HG03521 (cell line): ENCODE data around the gene LGI2.

Experiments used
- ATAC-seq: cut with Tn5 transposase; IDR thresholded peaks from one replicate; pipeline ENCODE4 v1.9.1; 2021; ENCODE audit warnings: mild to moderate bottlenecking, moderate library complexity; ENCODE audit not compliant: unreplicated experiment

Gene LGI2

DNA sequence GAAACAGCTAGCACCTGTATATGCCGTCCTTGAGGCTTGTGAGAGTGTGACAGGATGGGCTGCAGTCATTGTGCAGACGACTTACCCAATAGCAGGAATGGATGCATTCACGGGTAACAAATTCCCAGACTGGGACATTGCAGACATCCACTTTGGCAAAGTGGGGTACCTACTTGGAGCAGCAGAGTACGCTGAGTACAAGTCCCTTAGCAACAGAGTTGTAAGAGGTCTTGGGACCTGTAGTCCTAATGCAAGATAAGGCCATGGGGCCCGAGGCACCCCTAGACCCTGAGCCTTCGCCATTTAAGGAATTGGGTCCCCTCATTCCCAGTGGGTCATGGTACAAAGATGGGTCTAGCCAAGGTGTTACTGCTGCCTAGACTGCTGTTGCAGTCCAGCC lies 62.5 kb downstream of the LGI2 start:
- ATAC-seq = no peak

GRCh38 chr4:24967346-24967745 lies 63.4 kb downstream of the LGI2 start:
- ATAC-seq = no peak

DNA sequence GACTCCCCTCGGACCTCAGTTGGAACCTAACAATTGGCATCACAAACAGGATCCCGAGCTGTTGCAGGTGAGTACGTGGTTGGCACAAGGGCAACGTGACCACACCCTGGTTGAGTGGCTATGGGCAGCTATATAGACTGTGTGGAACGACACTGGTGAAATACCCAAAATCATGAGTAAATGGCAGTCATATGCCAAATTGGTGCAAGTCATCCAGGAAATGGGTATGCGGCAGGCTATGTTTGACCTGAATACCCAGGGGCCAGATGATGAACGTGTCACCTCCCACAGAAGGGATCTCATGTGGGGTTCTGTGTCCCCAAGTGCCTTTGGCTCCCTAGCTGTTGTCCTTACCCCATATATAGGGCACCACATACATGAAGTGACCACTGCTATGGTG lies 64.7 kb downstream of the LGI2 start:
- ATAC-seq = no peak

DNA sequence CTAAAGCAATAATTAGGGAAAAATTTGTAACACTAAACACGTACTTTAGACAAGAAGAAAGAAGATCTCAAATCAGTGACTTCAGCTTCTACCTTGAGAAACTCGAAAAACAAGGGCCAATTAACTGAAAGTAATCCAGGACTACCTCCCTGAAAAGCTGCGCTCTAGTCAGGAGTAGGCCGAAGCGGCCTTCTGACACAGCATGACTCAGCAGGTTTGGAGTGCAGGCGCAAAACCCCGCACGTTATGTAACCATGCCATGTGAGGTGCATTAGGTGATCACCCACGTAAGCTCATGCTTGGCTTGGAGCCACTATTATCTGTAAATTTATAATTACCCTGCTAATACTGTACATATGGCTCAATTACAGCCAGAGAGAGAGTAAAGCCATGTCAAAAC lies 65.1 kb downstream of the LGI2 start:
- no peak for ATAC-seq

GRCh38 chr4:24963277-24963676 lies 67.5 kb downstream of the LGI2 start:
- no peak for ATAC-seq

DNA sequence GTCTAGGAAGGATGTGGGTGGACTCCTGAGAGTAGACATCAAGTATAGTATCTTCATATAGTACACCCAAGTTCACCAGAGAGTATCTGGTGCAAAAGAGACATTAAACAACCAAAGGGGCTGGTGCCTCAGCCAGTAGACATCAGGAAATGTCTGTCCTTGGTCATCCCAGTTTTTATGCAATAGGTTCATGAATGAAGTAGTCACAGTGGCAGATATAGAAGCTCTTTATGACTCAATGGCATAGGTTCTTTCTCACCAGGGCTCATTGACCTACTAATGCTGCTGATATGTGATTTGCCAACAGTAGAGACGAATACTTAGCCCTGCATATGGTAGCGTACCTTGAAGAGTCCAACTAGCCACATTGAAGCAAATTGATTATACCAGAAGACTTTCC lies 72.9 kb downstream of the LGI2 start:
- no peak for ATAC-seq

DNA sequence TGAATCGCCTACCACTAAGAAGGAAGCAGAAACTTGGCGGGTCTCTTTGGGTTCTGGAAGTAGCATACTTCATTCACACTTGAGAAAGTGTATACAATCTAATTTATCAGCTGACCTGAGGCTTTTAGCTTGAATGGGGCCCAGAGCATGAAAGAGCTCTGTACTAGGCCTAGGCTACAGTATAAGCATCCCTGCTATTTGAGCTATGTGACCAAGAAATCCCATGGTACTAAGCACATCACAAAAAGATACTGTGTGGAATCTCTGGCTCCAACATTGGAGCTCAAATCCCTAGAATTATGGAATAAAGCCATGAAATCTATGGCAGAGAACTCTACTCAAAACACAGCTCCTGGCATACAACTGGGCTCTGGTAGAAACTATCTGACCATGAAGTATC lies 74.0 kb downstream of the LGI2 start:
- ATAC-seq = no peak

DNA sequence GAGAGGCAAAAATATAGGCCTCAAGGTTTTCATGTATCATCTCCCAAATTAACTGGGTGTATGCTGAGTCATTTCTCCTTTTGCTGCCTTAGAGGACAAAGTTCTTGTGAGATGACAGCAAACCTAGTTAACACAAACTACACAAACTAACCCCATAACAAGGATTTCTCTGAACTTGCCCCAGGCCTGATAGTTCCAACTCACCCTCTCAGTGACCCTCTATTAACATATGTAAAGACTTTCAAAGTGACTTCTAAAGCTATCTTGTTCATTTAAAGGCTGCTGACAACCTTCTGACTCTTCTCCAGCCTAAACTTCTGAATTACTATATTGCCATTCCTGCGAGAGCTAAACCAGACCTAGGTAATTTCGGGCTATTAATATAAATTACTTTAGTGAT lies 74.7 kb downstream of the LGI2 start:
- ATAC-seq = no peak

GRCh38 chr4:24952667-24953066 lies 78.1 kb downstream of the LGI2 start:
- ATAC-seq = no peak

- no peak for ATAC-seq
Measured at GRCh38 chr4:24949970-24950369, 80.8 kb downstream of the LGI2 start.
